ENCODE measurements around the gene TRHDE. TPM values are rescaled to one million over a fixed set of nuclear protein-coding genes. Genes with fewer than 3 reads are reported as not detected.

The TRHDE gene
- total RNA-seq, 1 donor from 2014 or later, result 12.5 TPM

- intact Hi-C loops (cut with DNase I), result no loop called here
- no peaks in the 10 kb centered on the region for H3K27me3 ChIP-seq (ENCODE audit: low read depth)
- H3K27ac ChIP-seq, result no peak overlapping the region
- ATAC-seq (no peak), DNase-seq (no peak)
- no peaks in the 10 kb centered on the region for H3K36me3 ChIP-seq
- TF ChIP-seq CTCF (IDR thresholded peaks at IDR 0.05), result no peak
- H3K4me1 ChIP-seq, result no peaks in the 10 kb centered on the region
- no peak overlapping the region for H3K4me3 ChIP-seq
- H3K9me3 ChIP-seq, result no peaks in the 10 kb centered on the region
Measured at GRCh38 chr12:72368719-72369422, 96.7 kb downstream of the TRHDE start.

GRCh38 chr12:72369423-72369959 is 97.3 kb downstream of the TRHDE start:
- no peak for DNase-seq
- intact Hi-C loops (cut with DNase I), result no loop called here
- H3K36me3 ChIP-seq, result no peaks in the 10 kb centered on the region
- no peaks in the 10 kb centered on the region for H3K4me1 ChIP-seq
- H3K4me3 ChIP-seq, result no peak overlapping the region
- ATAC-seq, result no peak
- no peaks in the 10 kb centered on the region for H3K9me3 ChIP-seq
- no peak for TF ChIP-seq CTCF (IDR thresholded peaks at IDR 0.05)
- no peaks in the 10 kb centered on the region for H3K27me3 ChIP-seq (ENCODE audit: low read depth)
- no peak overlapping the region for H3K27ac ChIP-seq

- no peak for DNase-seq
- intact Hi-C loops (cut with DNase I), result no loop called here
- Histone ChIP-seq H3K36me3 (no peaks in the 10 kb centered on the region), H3K4me3 (no peak overlapping the region), H3K27me3 (ENCODE audit: low read depth) (no peaks in the 10 kb centered on the region), H3K9me3 (no peaks in the 10 kb centered on the region), H3K27ac (no peak overlapping the region), H3K4me1 (no peaks in the 10 kb centered on the region)
- TF ChIP-seq CTCF (IDR thresholded peaks at IDR 0.05), result no peak
- no peak for ATAC-seq
Measured at GRCh38 chr12:72380441-72380840, 108.3 kb downstream of the TRHDE start.

- Histone ChIP-seq H3K36me3 (no peaks in the 10 kb centered on the region), H3K4me1 (no peaks in the 10 kb centered on the region), H3K27ac (no peak overlapping the region), H3K4me3 (no peak overlapping the region), H3K9me3 (no peaks in the 10 kb centered on the region), H3K27me3 (ENCODE audit: low read depth) (no peaks in the 10 kb centered on the region)
- no peak for DNase-seq
- no peak for ATAC-seq
- no peak for TF ChIP-seq CTCF (IDR thresholded peaks at IDR 0.05)
- intact Hi-C loops (cut with DNase I), result no loop called here
Measured at GRCh38 chr12:72388322-72388721, 116.2 kb downstream of the TRHDE start.

- Histone ChIP-seq H3K9me3 (no peaks in the 10 kb centered on the region), H3K4me3 (no peak overlapping the region), H3K27me3 (ENCODE audit: low read depth) (no peaks in the 10 kb centered on the region), H3K36me3 (no peaks in the 10 kb centered on the region), H3K4me1 (no peaks in the 10 kb centered on the region), H3K27ac (no peak overlapping the region)
- DNase-seq (no peak), ATAC-seq (no peak)
- intact Hi-C loops (cut with DNase I), result no loop called here
- TF ChIP-seq CTCF (IDR thresholded peaks at IDR 0.05), result no peak
Measured at GRCh38 chr12:72390146-72390545, 118.0 kb downstream of the TRHDE start.

All from lower lobe of right lung (tissue), 2 donors.